Measurements from ENCODE around the gene PRKCE. TPM values are rescaled to one million over a fixed set of nuclear protein-coding genes. Genes with fewer than 3 reads are reported as not detected.
A peak's percentile ranks its signal among the peaks of the same experiment; 100 is the strongest.

Gene PRKCE
- polyA plus RNA-seq, 3 donors, result 1.3 to 7.7 (median 2.3) TPM

- TF ChIP-seq CTCF (IDR thresholded peaks at IDR 0.05), result peak; percentile 89
- Histone ChIP-seq H2AFZ (ENCODE audit: insufficient read depth, low read depth, low read length, poor library complexity, severe bottlenecking) (no peak overlapping the region), H3K36me3 (replicated peaks in 1 of 2; ENCODE audit: control insufficient read depth in 1 of 2, insufficient read depth in 2 of 2, low read length in 2 of 2) (no peaks in the 10 kb centered on the region), H4K20me1 (ENCODE audit: insufficient read depth, low read length) (no peaks in the 10 kb centered on the region), H3K9me3 (replicated peaks in 1 of 2; ENCODE audit: control insufficient read depth in 1 of 2, insufficient read depth in 1 of 2, low read length in 2 of 2) (no peaks in the 10 kb centered on the region), H3K27me3 (ENCODE audit: control insufficient read depth in 2 of 2, insufficient read depth in 2 of 2, low read length in 2 of 2) (no peaks in the 10 kb centered on the region), H3K4me3 (replicated peaks in 1 of 3; ENCODE audit: low read depth in 2 of 3, low read length in 3 of 3) (no peak overlapping the region), H3K9ac (ENCODE audit: insufficient read depth, low read length, poor library complexity, severe bottlenecking) (no peak overlapping the region), H3K27ac (ENCODE audit: low read depth in 1 of 2, low read length in 2 of 2) (no peak overlapping the region), H3K4me2 (replicated peaks; ENCODE audit: extremely low read depth, low read length, poor library complexity, severe bottlenecking) (no peak overlapping the region), H3K4me1 (ENCODE audit: control insufficient read depth in 1 of 2, insufficient read depth in 2 of 2, low read length in 2 of 2) (no peaks in the 10 kb centered on the region), H3K79me2 (ENCODE audit: insufficient read depth, low read length) (no peaks in the 10 kb centered on the region)
- peaks cover 0 to 1% (median 0%) of the 10 kb centered on the region in 3 donors for H3K27me3 Mint-ChIP-seq (ENCODE audit: low read depth in 3 of 3)
- peak overlapping the region in 1 of 2 donors; percentile 39 for H3K4me3 Mint-ChIP-seq
- peaks cover 3% of the 10 kb centered on the region for H3K4me1 Mint-ChIP-seq
- no peaks in the 10 kb centered on the region for H3K9me3 Mint-ChIP-seq
- intact Hi-C loops (cut with micrococcal nuclease), result loop anchor here in 1 of 2 donors (5.0 to 10.0 kb wide), 2 partner anchors 304 to 392 kb away; no protein-coding TSS in a partner anchor
- H3K27ac Mint-ChIP-seq, result no peak overlapping the region
- peak; percentile 56 to 65 (median 65) for DNase-seq
- WGBS (ENCODE audit: insufficient coverage), result 72% methylated on average over 10 of the region's 15 CpGs
- H3K36me3 Mint-ChIP-seq, result no peaks in the 10 kb centered on the region
Observed at GRCh38 chr2:46062637-46063412, 411.4 kb downstream of the PRKCE start.

DNA sequence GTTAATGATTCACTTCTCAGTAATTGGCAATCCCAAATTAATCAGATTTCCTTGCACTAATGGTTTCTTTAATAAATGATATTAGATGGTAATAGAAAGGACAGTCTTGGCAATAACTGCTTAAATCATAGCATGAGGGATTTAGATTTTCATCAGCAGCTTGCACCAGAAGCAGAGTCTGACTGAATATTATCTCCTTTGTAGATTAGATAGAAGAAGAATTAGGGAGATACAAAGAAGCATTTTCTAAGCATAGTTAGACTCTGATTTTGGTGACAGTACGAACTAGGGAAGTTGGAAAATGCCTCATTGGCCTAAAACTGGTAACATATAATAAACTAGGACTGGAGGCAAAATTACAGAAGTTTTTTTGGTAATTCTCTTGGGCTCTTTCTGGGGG is 412.9 kb downstream of the PRKCE start:
- no peaks in the 10 kb centered on the region for H3K79me2 ChIP-seq (ENCODE audit: insufficient read depth, low read length)
- WGBS (ENCODE audit: insufficient coverage), result no CpG with 5 or more reads among the region's 1 CpG
- no peak for TF ChIP-seq CTCF (IDR thresholded peaks at IDR 0.05)
- no peaks in the 10 kb centered on the region for H3K36me3 ChIP-seq (replicated peaks in 1 of 2; ENCODE audit: control insufficient read depth in 1 of 2, insufficient read depth in 2 of 2, low read length in 2 of 2)
- H3K4me3 ChIP-seq (replicated peaks in 1 of 3; ENCODE audit: low read depth in 2 of 3, low read length in 3 of 3), result no peak overlapping the region
- no peaks in the 10 kb centered on the region for H3K9me3 Mint-ChIP-seq
- peaks cover 0 to 1% (median 0%) of the 10 kb centered on the region in 3 donors for H3K27me3 Mint-ChIP-seq (ENCODE audit: low read depth in 3 of 3)
- H3K36me3 Mint-ChIP-seq, result no peaks in the 10 kb centered on the region
- no peak for DNase-seq
- intact Hi-C loops (cut with micrococcal nuclease), result loop anchor here in 1 of 2 donors (5.0 to 10.0 kb wide), 2 partner anchors 303 to 390 kb away; no protein-coding TSS in a partner anchor
- H3K27me3 ChIP-seq (ENCODE audit: control insufficient read depth in 2 of 2, insufficient read depth in 2 of 2, low read length in 2 of 2), result no peaks in the 10 kb centered on the region
- no peaks in the 10 kb centered on the region for H3K9me3 ChIP-seq (replicated peaks in 1 of 2; ENCODE audit: control insufficient read depth in 1 of 2, insufficient read depth in 1 of 2, low read length in 2 of 2)
- H4K20me1 ChIP-seq (ENCODE audit: insufficient read depth, low read length), result no peaks in the 10 kb centered on the region
- no peak overlapping the region for H3K27ac Mint-ChIP-seq
- no peaks in the 10 kb centered on the region for H3K4me1 ChIP-seq (ENCODE audit: control insufficient read depth in 1 of 2, insufficient read depth in 2 of 2, low read length in 2 of 2)
- H2AFZ ChIP-seq (ENCODE audit: insufficient read depth, low read depth, low read length, poor library complexity, severe bottlenecking), result no peak overlapping the region
- H3K9ac ChIP-seq (ENCODE audit: insufficient read depth, low read length, poor library complexity, severe bottlenecking), result no peak overlapping the region
- no peak overlapping the region for H3K4me3 Mint-ChIP-seq
- peaks cover 3% of the 10 kb centered on the region for H3K4me1 Mint-ChIP-seq
- no peak overlapping the region for H3K27ac ChIP-seq (ENCODE audit: low read depth in 1 of 2, low read length in 2 of 2)
- H3K4me2 ChIP-seq (replicated peaks; ENCODE audit: extremely low read depth, low read length, poor library complexity, severe bottlenecking), result no peak overlapping the region
